Stimulated activated CD4-positive, alpha-beta T cell treated with anti-CD3 and anti-CD28 coated beads, Interleukin-12 subunit alpha, Interleukin-12 subunit beta, amount 100 ng/mL, for 24 hours (primary cell): ENCODE data around the gene COX15.
"Not testable (repeated sequence)": the region's sequence is repeated elsewhere in the genome, so short reads cannot be mapped to it uniquely, and the experiment has no call there.

Source experiments
- DNase-seq, 2 experiments: peaks; one replicate each; pipeline ENCODE4 v3.0.0-alpha.2; 2020; ENCODE audit warnings: low read depth in 2 of 2

The COX15 gene

GRCh38 chr10:99740933-99741559, 9.1 kb upstream of the COX15 start:
- no peak for DNase-seq

GRCh38 chr10:99740260-99740659, 8.3 kb upstream of the COX15 start:
- DNase-seq: no peak

- DNase-seq: not testable (repeated sequence)
Observed at GRCh38 chr10:99734111-99734510, 2.2 kb upstream of the COX15 start.

- no peak for DNase-seq
Observed at GRCh38 chr10:99733366-99733765, 1.4 kb upstream of the COX15 start.

- DNase-seq: no peak
Observed at GRCh38 chr10:99731306-99732032, 458 bp downstream of the COX15 start.

GRCh38 chr10:99730026-99730425, 1.9 kb downstream of the COX15 start:
- DNase-seq: no peak

- DNase-seq: no peak
Observed at GRCh38 chr10:99720387-99720786, 11.5 kb downstream of the COX15 start.

GRCh38 chr10:99714446-99714845, 17.5 kb downstream of the COX15 start:
- no peak for DNase-seq

GRCh38 chr10:99711129-99711719, 20.7 kb downstream of the COX15 start:
- DNase-seq: no peak

GRCh38 chr10:99709480-99710229, 22.3 kb downstream of the COX15 start:
- DNase-seq: no peak

GRCh38 chr10:99708428-99709012, 23.4 kb downstream of the COX15 start:
- DNase-seq: no peak

- no peak for DNase-seq
Observed at GRCh38 chr10:99700649-99701048, 31.3 kb downstream of the COX15 start.

GRCh38 chr10:99698504-99699080, 33.3 kb downstream of the COX15 start:
- DNase-seq: no peak

- no peak for DNase-seq
Observed at GRCh38 chr10:99695761-99696160, 36.2 kb downstream of the COX15 start.

- no peak for DNase-seq
Observed at GRCh38 chr10:99693933-99694583, 37.9 kb downstream of the COX15 start.

- DNase-seq: no peak
Observed at GRCh38 chr10:99689461-99689860, 42.5 kb downstream of the COX15 start.

- no peak for DNase-seq
Observed at GRCh38 chr10:99685597-99685967, 46.3 kb downstream of the COX15 start.

- no peak for DNase-seq
Observed at GRCh38 chr10:99682752-99683151, 49.2 kb downstream of the COX15 start.
